HEK293T (cell line): ENCODE data around the gene SH3RF3.

Experiments used
- CTCF ChIA-PET: fragments of 350-600 bp; formaldehyde crosslinking; extraction: SDS; loops from one replicate; lab custom pipeline; 2021; ENCODE audit warnings: antibody characterized with exemption, inconsistent platforms; lab: Yijun Ruan, JAX
- POLR2A ChIA-PET: fragments of 350-600 bp; formaldehyde crosslinking; extraction: SDS; loops from one replicate; lab custom pipeline; 2020; ENCODE audit warnings: antibody characterized with exemption, inconsistent platforms; lab: Yijun Ruan, JAX
- DNase-seq: peaks from one replicate; pipeline ENCODE4 v3.0.0; 2012; ENCODE audit warnings: mixed read lengths; ENCODE audit errors: extremely low spot score
- ARNT ChIP-seq: fragments of 450-650 bp; IDR thresholded peaks from 2 replicates; pipeline ENCODE4 v1.6.1; 2017; ENCODE audit warnings: mild to moderate bottlenecking
- BHLHE40 ChIP-seq: fragments of 450-650 bp; IDR thresholded peaks from 2 replicates; pipeline ENCODE4 v1.6.1; 2016; ENCODE audit warnings: mild to moderate bottlenecking, moderate library complexity, borderline replicate concordance
- CTBP1 ChIP-seq: fragments of 450-650 bp; IDR thresholded peaks from 2 replicates; pipeline ENCODE4 v1.6.1; 2016; ENCODE audit warnings: borderline replicate concordance
- ELF4 ChIP-seq: fragments of 450-650 bp; IDR thresholded peaks from 2 replicates; pipeline ENCODE4 v1.6.1; 2017; ENCODE audit warnings: antibody characterized with exemption
- FOXA1 ChIP-seq: fragments of 450-650 bp; IDR thresholded peaks from 2 replicates; pipeline ENCODE4 v1.6.1; 2016; ENCODE audit warnings: mild to moderate bottlenecking
- FOXK2 ChIP-seq: fragments of 450-650 bp; IDR thresholded peaks from 2 replicates; pipeline ENCODE4 v1.6.1; 2016; ENCODE audit warnings: mild to moderate bottlenecking
- FOXM1 ChIP-seq: fragments of 450-650 bp; IDR thresholded peaks from 2 replicates; pipeline ENCODE4 v1.6.1; 2017; ENCODE audit warnings: mild to moderate bottlenecking, borderline replicate concordance
- HDGF ChIP-seq: fragments of 450-650 bp; IDR thresholded peaks from 2 replicates; pipeline ENCODE4 v1.6.1; 2017; ENCODE audit warnings: antibody characterized with exemption, borderline replicate concordance
- L3MBTL2 ChIP-seq: fragments of 450-650 bp; conservative IDR thresholded peaks from 2 replicates; pipeline ENCODE4 v1.6.1; 2016; ENCODE audit warnings: mild to moderate bottlenecking
- LEF1 ChIP-seq: fragments of 450-650 bp; IDR thresholded peaks from 2 replicates; pipeline ENCODE4 v1.6.1; 2017; ENCODE audit warnings: mild to moderate bottlenecking, borderline replicate concordance
- NFRKB ChIP-seq: fragments of 450-650 bp; IDR thresholded peaks from 2 replicates; pipeline ENCODE4 v1.6.1; 2016; ENCODE audit warnings: mild to moderate bottlenecking, moderate library complexity
- PKNOX1 ChIP-seq: fragments of 450-650 bp; IDR thresholded peaks from 2 replicates; pipeline ENCODE4 v1.6.1; 2016
- SP1 ChIP-seq: fragments of 450-650 bp; IDR thresholded peaks from 2 replicates; pipeline ENCODE4 v1.6.1; 2017
- SUZ12 ChIP-seq: fragments of 450-650 bp; IDR thresholded peaks from 2 replicates; pipeline ENCODE4 v1.6.1; 2016; ENCODE audit warnings: mild to moderate bottlenecking
- TARDBP ChIP-seq: fragments of 450-650 bp; IDR thresholded peaks from 2 replicates; pipeline ENCODE4 v1.6.1; 2016
- ZNF384 ChIP-seq: fragments of 450-650 bp; IDR thresholded peaks from 2 replicates; pipeline ENCODE4 v1.6.1; 2016

Gene SH3RF3

GRCh38 chr2:109171444-109172334, 42.7 kb downstream of the SH3RF3 start:
- no peak for DNase-seq
- ChIA-PET POLR2A (no interaction called here), CTCF (interaction anchor here (0.6 to 0.8 kb wide), 2 partner anchors 60 to 338 kb away, joined by 3 read pairs; no protein-coding TSS in a partner anchor)
- TF ChIP-seq CTBP1 = no peak
- no peak for TF ChIP-seq HDGF
- TF ChIP-seq NFRKB = no peak
- no peak for TF ChIP-seq SP1
- no peak for TF ChIP-seq ARNT
- TF ChIP-seq ELF4 = no peak
- TF ChIP-seq FOXM1 = no peak
- no peak for TF ChIP-seq LEF1
- no peak for TF ChIP-seq L3MBTL2
- no peak for TF ChIP-seq TARDBP
- TF ChIP-seq PKNOX1 = no peak
- TF ChIP-seq FOXK2 = no peak
- TF ChIP-seq FOXA1 = no peak

- ChIA-PET POLR2A (no interaction called here), CTCF (interaction anchor here (0.8 kb wide), 1 partner anchor 59 kb away, joined by 3 read pairs; no protein-coding TSS in a partner anchor)
- DNase-seq = no peak
- TF ChIP-seq L3MBTL2 (no peak), HDGF (no peak), TARDBP (no peak), PKNOX1 (no peak), FOXK2 (no peak), SP1 (no peak), SUZ12 (no peak), ARNT (no peak), ZNF384 (no peak), FOXM1 (no peak), LEF1 (no peak), NFRKB (no peak), ELF4 (no peak), FOXA1 (no peak), CTBP1 (no peak), BHLHE40 (no peak)
These were observed 43.6 kb downstream of the SH3RF3 start for GRCh38 chr2:109172556-109173105.

- CTCF ChIA-PET = no interaction called here
- no peak for TF ChIP-seq TARDBP
- TF ChIP-seq LEF1 = no peak
- TF ChIP-seq FOXM1 = no peak
- TF ChIP-seq L3MBTL2 = no peak
- TF ChIP-seq FOXK2 = no peak
- no peak for TF ChIP-seq ELF4
- no peak for TF ChIP-seq FOXA1
- no peak for TF ChIP-seq SUZ12
- TF ChIP-seq BHLHE40 = no peak
- no peak for TF ChIP-seq ZNF384
- no peak for TF ChIP-seq ARNT
- TF ChIP-seq HDGF = no peak
- no peak for TF ChIP-seq CTBP1
- TF ChIP-seq PKNOX1 = no peak
- no peak for TF ChIP-seq NFRKB
- no peak for TF ChIP-seq SP1
- DNase-seq = no peak
- POLR2A ChIA-PET = no interaction called here
These were observed 44.5 kb downstream of the SH3RF3 start for GRCh38 chr2:109173311-109174171.

GRCh38 chr2:109174214-109174613, 45.2 kb downstream of the SH3RF3 start:
- TF ChIP-seq L3MBTL2 (no peak), HDGF (no peak), FOXA1 (no peak), NFRKB (no peak), FOXK2 (no peak), FOXM1 (no peak), TARDBP (no peak), PKNOX1 (no peak), ZNF384 (no peak), LEF1 (no peak)
- CTCF ChIA-PET = no interaction called here
- DNase-seq = no peak
- POLR2A ChIA-PET = no interaction called here
